GM12892 (cell line): ENCODE data around the gene CAMKK2.

Experiments
- POLR2A ChIP-seq: IDR thresholded peaks from 2 replicates; pipeline ENCODE4 v1.6.1; 2011; ENCODE audit warnings: low read depth, low read length, control low read depth
- TAF1 ChIP-seq: IDR thresholded peaks from 2 replicates; pipeline ENCODE4 v1.6.1; 2011; ENCODE audit warnings: low read depth, mild to moderate bottlenecking, control low read depth, low read length, borderline replicate concordance

GRCh38 chr12:121255433-121255832 is 41.1 kb downstream of the CAMKK2 start:
- TF ChIP-seq POLR2A (no peak), TAF1 (no peak)
